GM21619 (cell line): ENCODE data around the gene SRBD1.

ENCODE experiments used
- ATAC-seq: cut with Tn5 transposase; IDR thresholded peaks from one replicate; pipeline ENCODE4 v1.9.1; 2021; ENCODE audit not compliant: unreplicated experiment

Gene SRBD1

GRCh38 chr2:45477546-45477945 lies 133.5 kb downstream of the SRBD1 start:
- ATAC-seq, result no peak

GRCh38 chr2:45470531-45470930 lies 140.5 kb downstream of the SRBD1 start:
- no peak for ATAC-seq

GRCh38 chr2:45469314-45470099 lies 141.6 kb downstream of the SRBD1 start:
- peak; percentile 54 for ATAC-seq

- ATAC-seq, result no peak
These were observed 142.8 kb downstream of the SRBD1 start for GRCh38 chr2:45468279-45468678.

GRCh38 chr2:45466053-45466452 lies 145.0 kb downstream of the SRBD1 start:
- ATAC-seq, result no peak

- no peak for ATAC-seq
These were observed 150.2 kb downstream of the SRBD1 start for GRCh38 chr2:45460825-45461224.

- no peak for ATAC-seq
These were observed 151.2 kb downstream of the SRBD1 start for GRCh38 chr2:45459860-45460259.

GRCh38 chr2:45458909-45459563 lies 152.0 kb downstream of the SRBD1 start:
- ATAC-seq, result no peak

GRCh38 chr2:45457211-45457945 lies 153.7 kb downstream of the SRBD1 start:
- ATAC-seq, result no peak

- ATAC-seq, result no peak
These were observed 158.2 kb downstream of the SRBD1 start for GRCh38 chr2:45452866-45453265.

- ATAC-seq, result no peak
These were observed 160.4 kb downstream of the SRBD1 start for GRCh38 chr2:45450634-45451033.

GRCh38 chr2:45448217-45448616 lies 162.8 kb downstream of the SRBD1 start:
- no peak for ATAC-seq

GRCh38 chr2:45446016-45446415 lies 165.1 kb downstream of the SRBD1 start:
- ATAC-seq, result no peak

- ATAC-seq, result no peak
These were observed 166.0 kb downstream of the SRBD1 start for GRCh38 chr2:45445037-45445436.

GRCh38 chr2:45443012-45443411 lies 168.1 kb downstream of the SRBD1 start:
- no peak for ATAC-seq

- no peak for ATAC-seq
These were observed 169.0 kb downstream of the SRBD1 start for GRCh38 chr2:45442026-45442425.

- no peak for ATAC-seq
These were observed 169.5 kb downstream of the SRBD1 start for GRCh38 chr2:45441571-45441970.

- peak; percentile 72 for ATAC-seq
These were observed 171.0 kb downstream of the SRBD1 start for GRCh38 chr2:45439788-45440773.

- ATAC-seq, result no peak
These were observed 172.0 kb downstream of the SRBD1 start for GRCh38 chr2:45438872-45439665.

GRCh38 chr2:45436456-45436855 lies 174.6 kb downstream of the SRBD1 start:
- no peak for ATAC-seq
